H9 (cell line): ENCODE results near the gene SRCAP. TPM values are rescaled to one million over a fixed set of nuclear protein-coding genes. Genes with fewer than 3 reads are reported as not detected.

Experiments
- DNase-seq: peaks from one replicate; pipeline ENCODE4 v3.0.0-alpha.2; 2017
- H2AFZ ChIP-seq: one replicate; pipeline ENCODE4 v1.6.1; 2013; ENCODE audit warnings: mild to moderate bottlenecking, low read length, control low read depth, moderate library complexity
- H2AK5ac ChIP-seq: 2 replicates; pipeline ENCODE4 v1.6.1; 2013; ENCODE audit warnings: low read length, control low read depth, mixed read lengths; ENCODE audit not compliant: insufficient read length
- H2BK120ac ChIP-seq: one replicate; pipeline ENCODE4 v1.6.1; 2013; ENCODE audit warnings: low read depth, mild to moderate bottlenecking, low read length, control low read depth, inconsistent platforms; ENCODE audit not compliant: poor library complexity, severe bottlenecking
- H2BK12ac ChIP-seq: 2 replicates; pipeline ENCODE4 v1.6.1; 2013; ENCODE audit warnings: low read length, control low read depth, mixed read lengths, low read depth; ENCODE audit not compliant: insufficient read length
- H2BK15ac ChIP-seq: 2 replicates; pipeline ENCODE4 v1.6.1; 2013; ENCODE audit warnings: low read depth, low read length, control low read depth
- H2BK20ac ChIP-seq: one replicate; pipeline ENCODE4 v1.6.1; 2013; ENCODE audit warnings: low read depth, mild to moderate bottlenecking, low read length, control low read depth, inconsistent platforms; ENCODE audit not compliant: poor library complexity, severe bottlenecking
- H2BK5ac ChIP-seq: 2 replicates; pipeline ENCODE4 v1.6.1; 2013; ENCODE audit warnings: low read length, control low read depth, mixed read lengths; ENCODE audit not compliant: insufficient read length
- H3K14ac ChIP-seq: 2 replicates; pipeline ENCODE4 v1.6.1; 2013; ENCODE audit warnings: low read length, control low read depth; ENCODE audit not compliant: insufficient read depth
- H3K18ac ChIP-seq: 2 replicates; pipeline ENCODE4 v1.6.1; 2013; ENCODE audit warnings: low read depth, mild to moderate bottlenecking, mixed read lengths, low read length, control low read depth; ENCODE audit not compliant: insufficient read length
- H3K23ac ChIP-seq: 2 replicates; pipeline ENCODE4 v1.6.1; 2013; ENCODE audit warnings: low read length, control low read depth, mixed read lengths, low read depth; ENCODE audit not compliant: insufficient read length
- H3K23me2 ChIP-seq: 2 replicates; pipeline ENCODE4 v1.6.1; 2013; ENCODE audit warnings: low read depth, mild to moderate bottlenecking, mixed read lengths, low read length, control low read depth; ENCODE audit not compliant: insufficient read length, poor library complexity, severe bottlenecking
- H3K27ac ChIP-seq: 2 replicates; pipeline ENCODE4 v1.5.1; 2013; ENCODE audit warnings: low read length, control low read depth, mixed read lengths, low read depth; ENCODE audit not compliant: insufficient read length
- H3K27me3 ChIP-seq: 2 replicates; pipeline ENCODE4 v1.6.1; 2013; ENCODE audit warnings: low read length, control low read depth, inconsistent platforms; ENCODE audit not compliant: insufficient read depth
- H3K4ac ChIP-seq: 2 replicates; pipeline ENCODE4 v1.6.1; 2013; ENCODE audit warnings: low read depth, mild to moderate bottlenecking, control low read depth, inconsistent platforms, low read length, moderate library complexity
- H3K4me1 ChIP-seq: 2 replicates; pipeline ENCODE4 v1.6.1; 2013; ENCODE audit warnings: low read length, control low read depth, inconsistent platforms; ENCODE audit not compliant: insufficient read depth
- H3K4me2 ChIP-seq: 2 replicates; pipeline ENCODE4 v1.6.1; 2013; ENCODE audit warnings: low read length, control low read depth, mixed read lengths; ENCODE audit not compliant: insufficient read length, insufficient read depth
- H3K56ac ChIP-seq: 2 replicates; pipeline ENCODE4 v1.6.1; 2013; ENCODE audit warnings: low read depth, mild to moderate bottlenecking, mixed read lengths, low read length, control low read depth; ENCODE audit not compliant: insufficient read length
- H3K79me1 ChIP-seq: 2 replicates; pipeline ENCODE4 v1.6.1; 2013; ENCODE audit warnings: low read depth, mild to moderate bottlenecking, moderate library complexity, low read length, control low read depth, inconsistent platforms; ENCODE audit not compliant: insufficient read depth, poor library complexity, severe bottlenecking
- H3K79me2 ChIP-seq: 2 replicates; pipeline ENCODE4 v1.6.1; 2013; ENCODE audit warnings: low read length, control low read depth, inconsistent platforms; ENCODE audit not compliant: insufficient read depth
- H3K9ac ChIP-seq: 2 replicates; pipeline ENCODE4 v1.6.1; 2013; ENCODE audit warnings: low read length, control low read depth, mixed read lengths; ENCODE audit not compliant: insufficient read length; ENCODE audit errors: extremely low read depth
- H3K9me3 ChIP-seq: one replicate; pipeline ENCODE4 v1.6.1; 2013; ENCODE audit warnings: low read depth, low read length, inconsistent platforms; ENCODE audit not compliant: control insufficient read depth
- H3T11ph ChIP-seq: one replicate; pipeline ENCODE4 v1.6.1; 2013; ENCODE audit warnings: mild to moderate bottlenecking, low read length, control low read depth, inconsistent platforms
- H4K20me1 ChIP-seq: one replicate; pipeline ENCODE4 v1.6.1; 2013; ENCODE audit not compliant: control insufficient read depth, insufficient read length, insufficient read depth
- H4K5ac ChIP-seq: 2 replicates; pipeline ENCODE4 v1.6.1; 2013; ENCODE audit warnings: low read depth, mild to moderate bottlenecking, mixed read lengths, low read length, control low read depth; ENCODE audit not compliant: insufficient read length
- H4K8ac ChIP-seq: replicated peaks from 2 replicates; pipeline ENCODE4 v1.6.1; 2013; ENCODE audit warnings: low read length, control low read depth, mixed read lengths, low read depth; ENCODE audit not compliant: insufficient read length
- H4K91ac ChIP-seq: 2 replicates; pipeline ENCODE4 v1.6.1; 2013; ENCODE audit warnings: low read depth, mild to moderate bottlenecking, moderate library complexity, mixed read lengths, low read length, control low read depth; ENCODE audit not compliant: insufficient read length
- H3K27ac Mint-ChIP-seq, 3 experiments: 2 replicates in 2 of 3; 3 replicates in 1 of 3; pipeline ENCODE4 v1.8.0; 2020 to 2021; ENCODE audit warnings: mixed read lengths in 3 of 3, mild to moderate bottlenecking in 1 of 3, moderate library complexity in 1 of 3
- H3K27me3 Mint-ChIP-seq: 2 replicates; pipeline ENCODE4 v1.8.0; 2021; ENCODE audit warnings: low read depth, mild to moderate bottlenecking, moderate library complexity, mixed read lengths
- H3K36me3 Mint-ChIP-seq, 3 experiments: 2 replicates in 2 of 3; 3 replicates in 1 of 3; pipeline ENCODE4 v1.8.0; 2020 to 2021; ENCODE audit warnings: low read depth in 3 of 3, mixed read lengths in 3 of 3; ENCODE audit not compliant: insufficient read depth in 1 of 3
- H3K4me1 Mint-ChIP-seq, 2 experiments: 2 replicates each; pipeline ENCODE4 v1.8.0; 2020; ENCODE audit warnings: mixed read lengths in 2 of 2
- H3K4me3 Mint-ChIP-seq, 2 experiments: 2 replicates in 1 of 2; 3 replicates in 1 of 2; pipeline ENCODE4 v1.8.0; 2020 to 2021; ENCODE audit warnings: mild to moderate bottlenecking in 2 of 2, mixed read lengths in 2 of 2, moderate library complexity in 1 of 2
- H3K9me3 Mint-ChIP-seq, 2 experiments: 2 replicates in 1 of 2; 3 replicates in 1 of 2; pipeline ENCODE4 v1.8.0; 2020; ENCODE audit warnings: mild to moderate bottlenecking in 2 of 2, mixed read lengths in 2 of 2, moderate library complexity in 1 of 2
- CTCF ChIP-seq: fragments of 200-600 bp; sonication (generic); conservative IDR thresholded peaks from 3 replicates; pipeline ENCODE4 v1.8.0; 2021; ENCODE audit warnings: antibody characterized with exemption, mild to moderate bottlenecking
- WGBS: extraction: QIAGEN DNeasy Blood & Tissue Kit; methylation state at CpG from one replicate; pipeline ENCODE4 v1.1.7; 2013; ENCODE audit warnings: missing lambda C conversion rate, low lambda C conversion rate, mixed read lengths; ENCODE audit not compliant: insufficient read length; ENCODE audit errors: extremely low coverage; 5-methylcytosine and 5-hydroxymethylcytosine counted together
- total RNA-seq: library from RNA; stranded (reverse); gene quantifications from 2 replicates; pipeline ENCODE4 v1.2.1, GENCODE V29; 2021

SRCAP gene
- total RNA-seq, 1 experiment from 2014 or later: 63.1 TPM

- DNase-seq: no peak
- Histone ChIP-seq H3K9me3 (no peaks in the 10 kb centered on the region), H3K79me2 (peaks cover 4% of the 10 kb centered on the region; the same call in 1 of the 2 replicates), H3K23me2 (peaks cover 5% of the 10 kb centered on the region), H3K9ac (no peak overlapping the region), H3K14ac (no peak overlapping the region), H3K18ac (no peak overlapping the region), H2BK15ac (no peak overlapping the region), H3K4ac (no peak overlapping the region), H3K27ac (no peak overlapping the region), H3K4me2 (no peak overlapping the region), H4K91ac (no peak overlapping the region), H2BK120ac (no peak overlapping the region), H4K8ac (no peak overlapping the region), H3K56ac (no peak overlapping the region), H3K27me3 (no peaks in the 10 kb centered on the region), H2BK12ac (no peak overlapping the region), H3T11ph (no peak overlapping the region), H3K4me1 (no peaks in the 10 kb centered on the region), H4K20me1 (no peaks in the 10 kb centered on the region), H2BK5ac (no peak overlapping the region), H2BK20ac (no peak overlapping the region), H3K79me1 (peaks cover 2% of the 10 kb centered on the region), H3K23ac (no peak overlapping the region), H2AFZ (no peak overlapping the region), H2AK5ac (no peak overlapping the region), H4K5ac (no peak overlapping the region)
- Mint-ChIP-seq H3K4me3 (peak overlapping the region; percentile 97), H3K9me3 (peaks cover 0 to 1% of the 10 kb centered on the region in 2 experiments; a peak in 1 of 5 replicates), H3K27me3 (no peaks in the 10 kb centered on the region), H3K27ac (peak overlapping the region in 1 of 3 experiments; percentile 39; a peak in 1 of 7 replicates), H3K36me3 (peaks cover 6 to 47% (median 34%) of the 10 kb centered on the region in 3 experiments; a peak in 6 of 7 replicates), H3K4me1 (peaks cover 7 to 16% of the 10 kb centered on the region in 2 experiments)
- WGBS: no CpG with 5 or more reads among the region's 4 CpGs
- no peak for TF ChIP-seq CTCF
Observed at GRCh38 chr16:30750201-30750600, 51.2 kb downstream of the SRCAP start.
